HG03064 (cell line): Measurements from ENCODE around the gene GTPBP8.

ENCODE experiments used
- ATAC-seq: cut with Tn5 transposase; IDR thresholded peaks from one replicate; pipeline ENCODE4 v1.9.1; 2021; ENCODE audit warnings: low read depth; ENCODE audit not compliant: unreplicated experiment

The GTPBP8 gene

DNA sequence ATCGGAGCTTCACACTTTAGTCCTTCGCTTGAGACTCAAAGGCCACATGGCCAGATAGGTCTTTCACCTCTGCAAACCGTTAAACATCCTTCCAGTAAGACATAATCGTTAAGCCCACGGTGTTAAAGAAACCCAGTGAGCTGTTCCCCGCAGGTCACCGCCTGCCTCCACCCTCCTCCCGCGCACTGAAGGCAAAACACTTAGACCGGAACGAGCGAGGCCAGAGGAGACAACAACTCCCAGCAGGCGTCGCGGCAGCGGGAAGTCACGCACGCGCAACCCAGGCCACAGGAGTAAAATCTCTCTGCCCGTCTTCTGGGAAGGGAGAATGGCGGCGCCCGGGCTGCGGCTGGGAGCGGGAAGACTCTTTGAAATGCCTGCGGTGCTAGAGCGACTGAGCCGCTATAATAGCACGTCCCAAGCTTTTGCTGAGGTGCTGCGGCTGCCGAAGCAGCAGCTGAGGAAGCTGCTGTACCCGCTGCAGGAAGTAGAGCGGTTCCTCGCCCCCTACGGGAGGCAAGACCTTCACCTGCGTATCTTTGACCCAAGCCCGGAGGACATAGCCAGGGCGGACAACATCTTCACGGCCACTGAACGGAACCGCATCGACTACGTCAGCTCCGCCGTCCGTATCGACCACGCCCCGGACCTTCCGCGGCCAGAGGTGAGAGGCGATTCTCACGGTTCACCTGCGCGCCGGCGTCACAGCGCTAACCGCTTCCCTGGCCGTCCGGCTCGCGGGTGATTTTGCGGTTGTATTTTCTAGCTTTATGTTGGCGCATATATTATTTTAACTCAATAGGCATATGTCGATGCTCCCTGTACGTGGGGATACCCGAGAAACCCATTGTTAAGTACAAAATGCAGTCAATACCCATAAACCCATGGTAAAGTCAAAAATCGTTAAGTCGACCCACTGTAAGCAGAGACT is at the start of gene GTPBP8:
Gene GTPBP8 (plus strand): TSS at position 313 of the 931 bp plus-strand sequence. CDS start 16 bp downstream, at position 329.
- peak; percentile 94 for ATAC-seq

GRCh38 chr3:112948346-112948838 is 42.4 kb upstream of the GTPBP8 start:
- ATAC-seq = no peak

DNA sequence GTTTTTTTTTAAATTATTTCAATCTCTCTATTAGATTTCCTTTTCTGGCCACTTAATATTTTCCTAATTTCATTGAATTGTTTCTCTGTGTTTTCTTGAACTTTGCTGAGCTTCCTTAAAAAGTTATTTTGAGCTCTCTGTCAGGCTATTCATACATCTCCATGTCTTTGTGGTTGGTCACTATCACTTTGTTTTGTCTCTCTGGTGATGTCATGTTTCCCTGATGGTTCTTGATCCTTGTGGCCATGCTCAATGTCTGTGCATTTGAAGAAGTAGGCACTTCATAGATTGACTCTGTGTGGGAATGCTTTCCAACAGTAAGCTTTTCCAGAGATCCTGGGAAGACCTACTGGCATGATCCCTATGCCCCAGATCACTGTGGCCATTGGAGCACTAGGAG is 34.4 kb upstream of the GTPBP8 start:
- no peak for ATAC-seq

- ATAC-seq = peak; percentile 88
These were observed 31.8 kb upstream of the GTPBP8 start for GRCh38 chr3:112958811-112959560.

GRCh38 chr3:112963683-112964082 is 27.1 kb upstream of the GTPBP8 start:
- no peak for ATAC-seq

DNA sequence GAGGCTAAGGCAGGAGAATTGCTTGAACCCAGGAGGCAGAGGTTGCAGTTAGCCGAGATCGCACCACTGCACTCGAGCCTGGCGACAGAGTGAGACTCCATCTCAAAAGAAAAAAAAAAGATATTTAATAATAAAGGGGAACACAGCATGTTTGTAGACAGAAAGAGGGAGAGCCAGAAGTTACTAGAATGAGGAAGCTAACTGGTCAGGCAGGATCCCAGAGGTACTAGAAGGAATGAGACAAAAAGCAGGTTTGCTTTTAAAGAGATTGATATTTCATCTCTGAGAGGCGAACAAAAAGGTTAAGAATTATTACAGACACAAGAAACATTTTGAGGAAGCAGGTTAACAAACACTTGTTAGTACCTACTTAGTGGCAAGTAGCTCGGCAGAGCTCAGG is 25.1 kb upstream of the GTPBP8 start:
- no peak for ATAC-seq

DNA sequence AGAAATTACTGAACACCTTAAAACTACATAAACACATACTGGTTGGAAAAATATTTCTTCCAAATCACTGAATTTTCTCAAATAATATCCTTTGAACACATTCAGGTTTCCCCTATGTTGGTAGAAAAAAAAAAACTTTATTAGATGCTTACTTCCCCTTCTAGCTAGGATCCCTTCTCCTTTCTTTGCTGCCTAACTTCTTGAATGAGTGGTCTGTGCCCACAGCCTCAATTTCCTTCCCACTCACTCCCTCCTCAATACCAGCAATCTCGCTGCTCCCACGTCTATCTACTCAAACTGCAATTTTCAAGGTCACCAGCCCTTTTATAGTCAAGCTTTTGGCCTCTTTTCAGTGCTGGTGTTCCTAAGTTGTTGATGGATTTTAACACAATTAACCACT is 24.2 kb upstream of the GTPBP8 start:
- ATAC-seq = no peak

- ATAC-seq = no peak
These were observed 23.4 kb upstream of the GTPBP8 start for GRCh38 chr3:112967425-112967824.

DNA sequence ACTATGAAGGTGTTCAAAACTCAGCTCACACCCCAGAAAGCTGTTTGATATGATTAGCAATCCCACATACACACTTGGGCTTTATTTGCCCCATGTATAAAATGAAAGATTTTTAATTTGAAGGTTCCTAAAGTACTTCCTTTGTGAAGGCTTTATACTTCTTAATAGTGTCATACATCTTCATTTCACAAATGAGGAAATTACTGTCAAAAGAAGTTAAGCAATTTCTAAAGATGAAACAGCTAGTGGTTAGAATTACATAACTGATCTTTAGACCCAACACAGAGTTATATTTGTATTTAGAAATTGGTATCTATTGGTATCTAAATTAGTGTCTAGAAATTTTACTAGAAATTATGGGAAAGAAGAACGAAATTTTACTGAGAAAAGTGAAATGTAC is 23.0 kb upstream of the GTPBP8 start:
- ATAC-seq = no peak

GRCh38 chr3:112972158-112972557 is 18.6 kb upstream of the GTPBP8 start:
- ATAC-seq = no peak

GRCh38 chr3:112973325-112974177 is 17.2 kb upstream of the GTPBP8 start:
- ATAC-seq = peak; percentile 77

DNA sequence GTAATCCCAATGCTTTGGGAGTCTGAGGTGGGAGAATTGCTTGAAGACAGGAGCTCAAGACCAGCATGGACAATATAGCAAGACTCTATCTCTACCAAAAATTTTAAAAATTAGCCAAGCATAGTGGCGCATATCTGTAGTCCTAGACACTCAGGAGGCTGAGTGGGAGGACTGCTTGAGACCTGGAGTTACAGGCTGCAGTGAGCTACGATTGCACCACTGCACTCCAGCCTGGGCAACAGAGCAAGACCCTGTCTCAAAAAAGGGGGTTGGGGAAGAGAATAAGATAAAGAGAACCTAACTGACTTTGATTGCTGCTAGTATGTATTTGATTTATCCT is 16.6 kb upstream of the GTPBP8 start:
- ATAC-seq = peak; percentile 16

DNA sequence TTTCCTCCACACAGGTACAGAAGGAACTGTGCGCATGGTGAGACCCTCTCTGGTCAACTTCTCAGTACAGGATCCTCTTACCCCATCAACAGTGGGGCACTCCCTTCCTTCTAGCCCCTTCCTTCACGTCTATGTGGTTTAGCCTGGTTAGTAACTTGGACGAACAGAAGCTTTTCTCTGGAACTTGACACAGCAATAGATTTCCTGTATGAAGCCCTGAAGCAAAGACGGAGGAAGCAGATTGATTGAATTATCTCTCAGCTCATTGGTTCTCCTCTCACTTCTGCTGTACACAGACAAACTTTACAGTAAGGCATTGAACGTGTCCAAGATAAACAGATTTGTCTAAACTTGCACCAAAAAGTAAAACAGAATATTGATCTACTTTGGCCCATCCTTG is 15.9 kb upstream of the GTPBP8 start, which contains the start of gene CD200R1:
Gene CD200R1 (minus strand): TSS at position 210 of the 400 bp plus-strand sequence. CDS start 246 bp downstream, outside the sequence.
- no peak for ATAC-seq

DNA sequence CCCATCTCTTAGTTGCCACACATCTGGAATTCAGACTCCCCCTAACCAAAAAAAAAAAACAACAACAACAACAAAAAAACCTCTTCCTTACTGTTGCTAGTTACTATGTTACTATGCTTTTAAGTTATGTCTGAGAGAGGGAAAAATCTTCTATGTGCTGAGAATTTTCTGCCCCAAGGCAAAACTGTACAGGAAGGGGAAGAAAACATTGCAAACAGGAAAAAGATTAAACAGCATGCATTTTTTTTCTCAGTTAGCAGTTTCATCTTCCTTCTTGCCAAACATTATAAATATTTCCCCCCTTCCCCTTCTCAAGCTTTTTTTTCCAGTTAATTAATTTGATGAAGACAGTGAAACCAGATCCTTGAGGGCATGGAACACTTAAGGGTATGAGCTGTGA is 14.8 kb upstream of the GTPBP8 start:
- ATAC-seq = no peak

- no peak for ATAC-seq
These were observed 13.8 kb upstream of the GTPBP8 start for GRCh38 chr3:112976953-112977352.

GRCh38 chr3:112979244-112979832 is 11.4 kb upstream of the GTPBP8 start:
- no peak for ATAC-seq

GRCh38 chr3:112980080-112980479 is 10.7 kb upstream of the GTPBP8 start:
- no peak for ATAC-seq

DNA sequence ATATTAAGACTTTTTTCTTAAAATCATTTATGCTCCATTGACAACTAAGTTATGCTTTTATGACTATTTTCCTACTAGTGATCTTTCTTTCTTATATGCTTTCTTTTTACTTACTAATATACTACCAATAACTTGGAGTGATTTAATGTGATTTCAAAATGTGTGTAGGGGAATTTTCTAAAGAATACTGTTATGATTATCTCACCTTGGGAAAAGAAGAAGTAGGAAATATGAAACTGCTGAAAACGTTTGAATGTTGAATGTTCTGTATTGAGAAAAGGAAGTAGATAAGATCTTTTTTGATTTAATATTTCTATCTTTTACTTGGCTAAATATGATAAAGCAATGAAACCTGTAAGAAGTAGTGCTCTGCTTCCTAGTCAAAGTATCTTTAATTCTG is 8.1 kb upstream of the GTPBP8 start:
- no peak for ATAC-seq

DNA sequence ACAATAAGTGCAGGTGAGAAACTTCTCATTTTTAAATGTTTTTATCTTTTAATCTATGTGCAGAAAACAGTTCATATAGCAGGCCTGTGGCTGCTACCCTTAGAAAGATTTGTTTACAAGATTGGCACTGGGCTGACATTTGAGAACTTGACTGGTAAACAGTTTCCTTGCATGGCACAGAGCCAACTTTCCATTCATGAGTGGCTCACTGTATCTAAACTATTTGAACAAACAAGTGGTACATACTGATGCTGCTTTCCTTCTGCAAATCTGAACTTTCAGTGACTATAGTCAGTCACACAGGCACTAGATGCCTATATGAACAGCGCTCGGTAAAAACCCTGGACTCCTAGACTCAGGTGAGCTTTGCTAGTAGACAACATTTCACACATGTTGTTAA is 6.3 kb upstream of the GTPBP8 start:
- no peak for ATAC-seq

DNA sequence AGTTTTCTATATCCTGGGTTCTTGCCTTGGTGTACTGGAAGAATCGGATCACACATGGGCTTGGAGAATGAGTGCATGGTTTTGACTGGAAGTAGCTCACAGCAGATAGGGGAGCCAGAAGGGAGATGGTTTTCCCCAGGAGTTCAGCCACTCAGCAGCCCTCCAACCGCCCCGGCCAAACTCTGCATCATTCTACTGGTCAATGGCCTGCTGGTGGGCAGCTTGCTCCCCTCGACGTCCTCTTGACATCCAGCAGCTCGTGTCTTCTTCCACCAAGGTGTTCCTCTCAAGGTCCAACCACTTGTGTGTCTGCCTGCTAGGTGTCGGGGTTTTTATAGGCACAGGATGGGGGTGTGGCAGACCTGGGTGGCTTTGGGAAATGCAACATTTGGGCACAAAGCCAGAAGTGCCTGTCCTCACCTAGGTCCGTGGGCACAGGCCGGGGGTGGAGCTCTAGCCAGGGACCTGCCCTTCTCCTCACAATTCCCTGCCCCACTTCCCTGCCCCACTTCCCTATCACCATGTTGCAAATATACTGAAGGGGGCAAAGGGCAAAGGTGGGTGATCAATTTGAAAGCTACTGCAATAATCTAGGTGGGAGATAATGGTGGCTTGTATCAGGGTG is 3.0 kb upstream of the GTPBP8 start:
- ATAC-seq = no peak
